Stimulated activated CD4-positive, alpha-beta T cell treated with anti-CD3 and anti-CD28 coated beads, Interleukin-12 subunit alpha, Interleukin-12 subunit beta, amount 100 ng/mL, for 24 hours (primary cell): Measurements from ENCODE around the gene UBL4A.

Experiments
- DNase-seq, 2 experiments: peaks; one replicate each; pipeline ENCODE4 v3.0.0-alpha.2; 2020; ENCODE audit warnings: low read depth in 2 of 2

The UBL4A gene

DNA sequence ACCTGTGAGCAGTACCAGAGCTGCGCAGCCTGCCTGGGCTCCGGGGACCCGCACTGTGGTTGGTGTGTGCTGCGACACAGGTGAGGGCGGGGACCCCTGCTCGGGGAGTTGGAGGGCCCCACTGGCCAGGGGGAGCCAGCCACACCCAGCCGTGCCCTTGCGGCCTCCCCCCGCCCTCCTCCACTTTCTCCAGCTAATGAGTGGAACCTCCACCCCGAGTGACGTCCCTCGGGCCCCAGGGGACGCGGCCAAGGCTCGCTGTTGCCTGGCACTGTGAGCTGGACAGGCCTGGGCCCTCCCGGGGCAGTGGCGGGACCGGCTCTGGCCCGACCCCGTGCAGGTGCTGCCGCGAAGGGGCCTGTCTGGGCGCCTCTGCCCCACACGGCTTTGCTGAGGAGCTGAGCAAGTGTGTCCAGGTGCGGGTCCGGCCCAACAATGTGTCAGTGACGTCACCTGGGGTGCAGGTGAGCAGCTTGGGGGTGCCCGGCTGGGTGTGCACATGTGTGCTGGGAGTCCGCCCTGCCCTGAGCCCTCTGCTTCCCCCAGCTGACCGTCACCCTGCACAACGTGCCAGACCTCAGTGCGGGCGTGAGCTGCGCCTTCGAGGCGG lies 22.7 kb downstream of the UBL4A start:
- DNase-seq, result no peak

- DNase-seq, result no peak
These were observed 24.0 kb downstream of the UBL4A start for GRCh38 chrX:154462396-154462795.

GRCh38 chrX:154460326-154460725 lies 26.1 kb downstream of the UBL4A start:
- no peak for DNase-seq

DNA sequence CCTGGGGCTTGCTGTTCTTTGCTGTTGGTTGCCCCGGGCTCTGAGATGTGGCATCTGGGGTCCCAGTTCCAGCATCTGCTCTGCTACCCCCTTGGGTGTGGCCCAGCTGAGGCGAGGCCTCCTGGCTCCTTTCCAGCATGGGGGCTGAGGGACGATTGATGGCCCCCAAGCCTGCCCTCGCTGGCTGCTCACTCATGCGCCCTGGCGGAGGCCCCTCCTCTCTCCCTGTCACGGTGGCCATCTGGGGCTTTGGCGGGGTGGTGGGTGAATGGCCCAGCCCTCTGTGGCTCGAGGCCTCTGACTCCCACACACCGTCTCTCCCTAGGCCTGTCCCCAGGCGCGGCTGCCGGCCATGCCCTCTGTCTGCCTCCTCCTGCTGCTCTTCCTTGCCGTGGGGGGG lies 26.6 kb downstream of the UBL4A start:
- DNase-seq, result no peak

DNA sequence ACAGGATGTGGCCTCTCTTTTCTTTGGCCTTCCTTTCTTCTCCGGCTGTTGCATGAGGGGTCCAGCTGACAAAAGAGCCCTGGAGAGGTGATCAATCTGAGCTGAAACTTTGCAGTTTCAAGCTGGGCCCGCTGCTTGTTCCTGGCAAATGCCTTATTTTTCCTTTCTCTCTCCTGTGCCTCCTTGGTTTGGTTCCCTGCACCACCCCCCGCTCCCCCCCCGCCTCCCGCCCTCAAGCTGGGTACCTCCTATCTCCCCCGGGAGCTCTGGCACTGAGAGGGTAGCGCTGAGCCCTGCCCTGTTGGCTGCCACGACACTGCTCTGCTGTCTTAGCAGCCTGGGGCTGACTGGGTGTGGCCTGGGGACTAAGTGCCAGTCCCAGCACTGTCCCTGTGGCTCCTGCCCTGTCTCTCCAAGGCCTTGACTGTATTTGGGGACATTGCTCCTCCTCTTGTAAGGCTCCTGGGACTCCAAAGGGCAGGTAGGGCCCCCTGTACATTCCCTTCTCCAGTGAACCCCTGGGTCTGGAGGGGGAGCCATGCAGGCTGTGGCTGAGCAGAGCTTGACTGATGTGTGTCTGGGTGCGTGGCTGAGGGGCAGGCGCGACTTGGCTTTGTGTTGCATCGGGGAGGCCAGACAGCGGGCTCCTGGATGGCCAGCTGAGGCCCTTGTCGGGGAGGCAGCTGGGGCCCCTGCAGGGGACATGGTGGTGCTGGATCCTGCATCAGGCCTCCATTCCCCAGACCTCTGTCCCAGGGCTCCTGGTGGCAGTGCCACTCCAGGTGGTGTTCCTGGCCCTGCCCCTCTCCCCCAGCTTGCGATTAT lies 27.2 kb downstream of the UBL4A start:
- no peak for DNase-seq

- DNase-seq, result no peak
These were observed 28.1 kb downstream of the UBL4A start, which contains the start of gene PLXNA3 for GRCh38 chrX:154458116-154458953. Gene PLXNA3 (plus strand): TSS chrX:154458281. CDS start chrX:154460184, 1,903 bp downstream.

- DNase-seq, result no peak
These were observed 28.8 kb downstream of the UBL4A start for GRCh38 chrX:154457491-154458115.

DNA sequence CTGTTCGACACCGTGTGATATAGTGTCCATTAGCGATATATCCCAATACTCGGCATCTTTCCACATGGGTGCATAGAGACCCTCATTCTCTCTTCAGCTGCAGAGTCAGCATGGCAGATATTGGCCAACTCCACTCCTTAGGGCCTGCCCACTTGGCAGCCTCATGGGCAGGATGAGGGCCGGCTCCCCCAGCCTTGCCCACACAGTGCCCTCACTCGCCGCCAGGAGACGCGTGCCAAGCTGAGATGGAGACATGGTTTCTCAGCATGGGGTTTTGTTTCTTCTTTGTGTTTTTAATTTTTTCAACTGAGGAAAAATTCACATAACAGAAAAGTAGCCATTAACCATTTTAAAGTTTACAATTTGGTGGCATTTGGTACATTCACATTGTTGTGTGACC lies 33.6 kb downstream of the UBL4A start:
- no peak for DNase-seq

DNA sequence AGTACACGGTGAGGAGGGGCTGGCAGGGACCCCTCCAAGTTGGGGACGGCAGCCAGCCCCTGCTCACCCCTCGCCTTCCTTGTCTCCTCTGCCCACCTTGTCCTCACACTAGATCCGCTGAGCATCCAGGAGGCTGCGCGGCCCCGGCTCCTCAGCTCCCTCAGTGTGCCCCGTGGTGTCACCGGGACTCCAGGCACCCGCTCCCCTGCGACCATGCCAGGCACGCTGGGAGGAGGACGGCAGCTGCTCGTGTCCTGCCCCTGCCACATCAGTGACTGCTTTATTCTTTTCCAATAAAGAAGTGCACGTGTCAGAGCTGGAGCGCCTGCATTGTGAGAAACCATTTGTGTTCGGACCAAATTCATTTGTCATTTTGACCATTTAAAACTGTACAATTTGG lies 36.1 kb downstream of the UBL4A start:
- DNase-seq, result no peak

- no peak for DNase-seq
These were observed 36.8 kb downstream of the UBL4A start for GRCh38 chrX:154449618-154450017.

DNA sequence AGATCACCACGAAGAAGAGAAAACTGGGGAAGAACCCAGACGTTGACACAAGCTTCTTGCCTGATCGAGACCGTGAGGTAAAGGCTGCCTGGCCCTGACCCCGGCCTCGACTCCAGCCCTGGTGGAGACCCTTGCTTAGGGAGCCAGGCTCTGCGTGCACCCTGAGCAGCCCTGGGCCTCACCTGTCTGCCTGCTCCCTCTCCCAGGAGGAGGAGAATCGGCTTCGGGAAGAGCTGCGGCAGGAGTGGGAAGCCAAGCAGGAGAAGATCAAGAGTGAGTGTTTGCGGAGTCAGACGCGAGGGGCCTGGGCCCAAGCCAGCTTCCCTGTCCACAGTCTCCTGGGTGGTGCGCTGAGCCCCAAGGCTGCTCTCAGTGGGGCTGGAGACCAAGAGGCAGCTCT lies 37.9 kb downstream of the UBL4A start:
- DNase-seq, result no peak

DNA sequence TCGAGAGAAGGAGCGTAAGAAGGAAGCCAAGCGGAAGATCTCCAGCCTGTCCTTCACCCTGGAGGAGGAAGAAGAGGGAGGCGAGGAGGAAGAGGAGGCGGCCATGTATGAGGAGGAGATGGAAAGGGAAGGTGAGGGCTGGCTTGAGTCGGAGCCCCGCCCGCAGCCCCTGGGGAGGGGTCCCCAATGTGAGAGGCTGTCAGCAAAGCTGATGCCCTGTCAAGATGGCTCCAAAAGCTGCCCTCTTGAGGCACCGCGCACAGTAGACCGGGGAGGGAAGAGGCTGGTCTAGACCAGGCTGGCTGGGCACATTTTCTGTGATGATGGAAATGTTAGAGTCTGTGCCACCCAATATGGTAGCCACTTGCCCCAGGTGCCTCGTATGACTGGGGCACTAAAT lies 40.0 kb downstream of the UBL4A start:
- DNase-seq, result no peak

DNA sequence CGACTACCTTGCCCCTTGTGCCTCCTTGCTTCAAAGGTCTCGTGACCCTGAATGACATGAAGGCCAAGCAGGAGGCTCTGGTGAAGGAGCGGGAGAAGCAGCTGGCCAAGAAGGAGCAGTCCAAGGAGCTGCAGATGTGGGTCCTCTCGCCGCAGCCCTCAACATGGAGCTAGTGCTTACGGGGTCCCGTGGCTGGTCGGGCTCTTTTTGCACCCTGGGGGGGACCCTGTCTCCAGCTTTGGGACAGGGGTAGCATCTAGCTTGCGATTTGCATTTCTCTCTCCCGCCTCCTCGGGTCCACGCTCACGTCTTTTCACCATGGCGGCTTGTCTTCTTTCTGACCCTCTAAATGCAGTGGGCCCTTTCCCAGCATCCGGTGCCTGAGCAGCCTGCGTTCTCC lies 40.6 kb downstream of the UBL4A start:
- no peak for DNase-seq

- no peak for DNase-seq
These were observed 41.6 kb downstream of the UBL4A start for GRCh38 chrX:154444755-154445246.

DNA sequence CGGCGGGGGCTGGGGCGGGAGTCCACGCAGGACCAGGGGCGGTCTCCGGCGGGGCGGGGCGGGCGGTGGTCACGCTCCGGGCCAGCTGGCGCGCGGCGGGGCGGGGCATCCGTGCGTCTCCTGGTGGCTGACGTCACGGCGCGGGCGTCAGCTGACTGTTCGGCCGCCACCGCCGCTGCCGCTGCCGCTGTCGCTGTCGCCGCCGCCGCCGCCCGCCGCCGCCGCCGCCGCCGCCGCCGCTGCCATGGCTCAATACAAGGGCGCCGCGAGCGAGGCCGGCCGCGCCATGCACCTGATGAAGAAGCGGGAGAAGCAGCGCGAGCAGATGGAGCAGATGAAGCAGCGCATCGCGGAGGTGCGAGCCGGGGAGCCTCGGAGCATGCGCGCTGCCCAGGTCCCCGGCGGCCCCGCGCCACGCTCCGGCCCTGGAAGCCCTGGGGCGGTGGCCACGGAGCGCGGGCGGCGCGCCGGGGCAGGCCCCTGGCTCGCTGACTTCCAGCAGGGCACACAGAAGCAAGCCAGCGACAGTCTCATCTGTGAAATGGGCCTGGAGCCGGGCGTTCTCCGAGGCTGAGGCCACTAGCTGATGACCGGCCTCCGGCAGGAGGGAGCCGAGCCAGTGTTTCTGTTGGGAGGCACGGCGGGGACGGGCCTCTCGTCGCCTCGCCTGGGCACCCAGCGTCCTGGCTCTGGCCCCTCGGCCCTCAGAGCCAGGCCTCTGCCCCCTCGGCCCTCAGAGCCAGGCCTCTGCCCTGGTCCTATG lies 42.2 kb downstream of the UBL4A start, which contains the start of gene FAM50A:
Gene FAM50A (plus strand): TSS at position 150 of the 763 bp plus-strand sequence. CDS start 95 bp downstream, at position 245.
- DNase-seq, result peak; percentile 51 to 64

DNA sequence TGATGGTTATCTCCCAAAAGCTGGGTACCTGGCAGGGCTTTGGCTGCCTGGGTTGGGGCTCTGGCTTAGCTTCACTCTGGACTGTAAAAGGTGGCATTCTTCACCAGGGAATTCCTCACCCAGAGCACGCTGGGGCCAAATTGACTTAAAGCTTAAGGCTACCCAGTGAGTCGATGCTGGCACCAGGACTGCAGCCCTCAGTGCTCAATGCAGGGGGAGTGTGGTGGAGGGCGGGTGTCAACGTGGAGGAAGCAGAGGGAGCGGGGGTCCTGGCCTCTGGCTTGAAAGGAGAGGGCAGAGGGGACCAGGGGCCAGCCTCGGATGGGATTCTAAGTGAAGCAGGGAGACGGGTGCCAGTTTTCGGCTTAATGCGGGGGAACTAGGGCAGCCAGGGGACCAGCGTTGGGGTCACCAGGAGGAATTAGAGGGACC lies 42.9 kb downstream of the UBL4A start:
- DNase-seq, result no peak

GRCh38 chrX:154441984-154442707 lies 44.3 kb downstream of the UBL4A start:
- no peak for DNase-seq

- no peak for DNase-seq
These were observed 44.9 kb downstream of the UBL4A start for GRCh38 chrX:154441564-154441963.

- no peak for DNase-seq
These were observed 45.6 kb downstream of the UBL4A start for GRCh38 chrX:154440623-154441357.
